ENCODE measurements around the gene SPRR5.

The SPRR5 gene, protein sequence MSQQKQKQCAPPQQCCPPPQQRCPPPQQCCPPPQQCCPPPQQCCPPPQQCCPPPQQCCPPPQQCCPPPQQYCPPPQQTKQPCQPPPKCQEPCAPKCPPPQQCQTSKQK

DNA sequence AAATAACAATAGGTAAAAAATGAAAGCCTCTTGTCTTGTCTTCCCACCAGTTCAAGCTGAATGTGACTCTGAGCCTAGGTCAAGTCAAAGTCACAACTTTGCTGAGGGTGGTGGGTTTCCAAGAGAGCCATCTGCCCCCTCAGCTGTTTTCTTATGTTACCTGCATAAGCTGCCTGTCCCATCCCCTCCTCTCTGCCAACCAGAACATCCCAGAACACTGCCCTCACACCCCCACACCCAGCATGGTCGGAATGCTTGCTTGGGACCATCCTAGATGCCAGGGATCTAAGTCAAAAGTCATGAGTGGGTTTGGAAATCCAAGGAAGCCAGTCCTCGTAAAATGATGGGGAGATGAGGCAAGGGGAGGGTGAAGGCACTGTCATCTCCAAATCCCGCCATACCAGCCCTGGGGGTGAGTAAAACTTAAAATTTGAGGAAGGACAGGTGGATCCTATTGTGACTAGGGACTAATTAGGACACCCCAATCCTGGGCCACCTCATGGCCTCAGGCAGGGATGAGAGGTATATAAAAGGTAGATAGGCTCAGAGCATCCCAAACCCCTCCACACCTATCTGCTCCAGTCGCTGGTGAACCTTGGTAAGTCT lies at the start of gene SPRR5:
TSS of gene SPRR5 (plus strand) at position 556 of the 606 bp plus-strand sequence. CDS start 1,349 bp downstream, outside the sequence.
- DNase-seq (ENCODE audit: low read depth), result no peak

DNA sequence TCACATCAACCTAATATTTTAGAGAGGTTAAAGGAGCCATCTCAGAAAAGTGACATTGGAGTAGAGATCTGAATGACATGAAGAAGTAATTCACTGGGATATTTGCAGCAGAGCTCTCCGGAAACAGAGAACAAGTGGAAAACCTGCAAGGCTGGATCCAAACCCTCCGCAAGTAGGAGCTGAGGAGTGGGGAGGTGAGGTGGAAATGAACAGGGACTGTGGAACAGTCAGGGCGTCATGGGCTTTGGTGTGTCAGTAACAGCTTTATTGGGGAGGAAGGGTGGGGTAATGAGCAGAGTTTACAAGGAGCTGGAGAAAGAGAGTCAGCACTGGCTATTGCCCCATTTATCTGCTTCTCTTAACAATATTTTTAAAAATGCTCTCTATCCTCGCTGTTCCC lies 48.0 kb upstream of the SPRR5 start:
- DNase-seq (ENCODE audit: low read depth), result no peak

DNA sequence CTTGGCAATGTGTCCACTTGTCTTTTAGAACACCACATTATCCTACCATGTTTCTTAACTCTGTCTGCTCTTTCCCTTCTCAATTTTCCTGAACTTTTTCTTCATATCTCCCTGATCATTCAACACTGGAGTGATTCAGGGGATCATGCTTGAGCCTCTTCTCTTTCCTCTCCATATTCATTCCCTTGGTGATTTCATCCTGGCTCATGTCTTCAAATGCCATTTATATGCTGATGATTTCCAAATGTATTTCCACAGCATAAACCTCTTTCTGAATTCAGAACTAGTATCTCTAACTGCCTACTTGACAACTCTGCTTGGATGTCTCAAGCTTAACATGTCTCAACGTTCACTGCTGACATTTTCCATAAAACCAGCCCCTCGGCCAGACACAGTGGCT lies 47.1 kb upstream of the SPRR5 start:
- DNase-seq (ENCODE audit: low read depth), result no peak

DNA sequence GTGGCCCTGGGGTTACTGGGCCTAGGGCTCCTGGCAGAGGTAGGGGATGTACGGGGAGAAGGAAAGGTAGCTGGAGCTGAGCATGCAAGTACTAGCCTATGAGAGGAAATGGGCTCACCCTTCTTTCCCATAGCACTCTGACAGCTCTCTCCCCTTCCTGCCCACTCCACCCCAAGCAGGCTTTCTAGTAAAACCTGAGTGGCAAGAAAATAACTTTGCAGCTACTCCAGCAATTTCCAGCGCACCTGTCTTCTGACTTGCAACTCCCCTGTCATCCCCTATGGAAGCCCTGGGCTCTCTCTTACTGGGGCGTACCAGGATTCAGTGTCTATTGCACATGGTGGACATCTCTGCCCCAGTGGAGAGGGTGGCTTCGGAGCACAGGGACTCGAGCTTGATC lies 45.4 kb upstream of the SPRR5 start:
- no peak for DNase-seq (ENCODE audit: low read depth)

DNA sequence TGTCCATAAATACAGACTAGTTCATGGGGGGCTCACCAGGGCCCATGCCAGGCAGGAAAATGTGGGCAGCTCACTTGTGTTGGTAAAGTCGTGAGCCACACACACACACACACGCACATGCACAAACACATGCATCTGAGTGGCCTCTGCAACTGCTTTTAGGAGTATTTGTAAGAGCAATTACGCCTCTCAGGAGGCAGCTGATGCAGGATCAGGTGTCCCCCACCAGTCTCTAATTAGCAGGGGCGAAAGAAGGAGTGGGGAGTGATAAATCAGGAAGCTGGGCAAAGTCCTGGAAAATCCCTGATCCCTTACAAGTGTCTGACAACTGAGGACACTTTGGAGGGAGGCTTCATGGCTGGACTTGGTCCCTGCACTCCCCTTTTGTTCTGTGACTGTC lies 44.4 kb upstream of the SPRR5 start:
- no peak for DNase-seq (ENCODE audit: low read depth)

DNA sequence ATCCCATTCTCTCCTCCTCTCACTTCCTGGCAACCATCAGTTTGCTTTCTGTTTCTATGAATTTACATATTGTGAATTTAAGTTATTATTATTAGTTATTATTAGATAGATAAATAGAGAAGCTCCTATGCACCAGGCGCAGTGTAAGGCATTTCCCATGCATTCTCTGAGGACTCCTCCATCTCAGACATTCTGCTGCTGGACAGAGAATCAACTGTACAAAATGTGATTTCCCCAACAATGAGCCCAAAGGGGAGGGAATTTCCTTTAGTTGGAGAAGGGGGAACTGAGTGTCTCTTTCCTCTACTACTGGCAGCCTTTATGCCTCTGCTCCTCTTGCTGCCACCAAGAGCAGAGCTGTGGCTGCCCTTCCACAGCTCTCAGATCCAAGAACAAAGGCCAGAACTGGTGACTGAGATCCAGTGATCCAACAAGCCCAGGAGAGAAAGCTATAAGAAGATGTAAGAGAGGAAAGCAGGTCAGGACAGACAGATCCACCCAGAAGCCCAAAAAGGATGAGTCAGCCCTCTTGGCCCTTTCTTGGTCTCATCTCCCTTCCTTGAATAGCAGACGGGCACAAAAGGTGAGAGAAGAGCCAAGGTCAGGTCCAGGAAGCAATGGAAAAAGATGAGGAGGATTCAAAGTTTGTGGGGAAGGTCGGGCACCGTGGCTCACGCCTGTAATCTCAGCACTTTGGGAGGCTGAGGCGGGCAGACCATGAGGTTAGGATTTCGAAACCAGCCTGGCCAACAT lies 42.1 kb upstream of the SPRR5 start:
- DNase-seq (ENCODE audit: low read depth), result no peak

DNA sequence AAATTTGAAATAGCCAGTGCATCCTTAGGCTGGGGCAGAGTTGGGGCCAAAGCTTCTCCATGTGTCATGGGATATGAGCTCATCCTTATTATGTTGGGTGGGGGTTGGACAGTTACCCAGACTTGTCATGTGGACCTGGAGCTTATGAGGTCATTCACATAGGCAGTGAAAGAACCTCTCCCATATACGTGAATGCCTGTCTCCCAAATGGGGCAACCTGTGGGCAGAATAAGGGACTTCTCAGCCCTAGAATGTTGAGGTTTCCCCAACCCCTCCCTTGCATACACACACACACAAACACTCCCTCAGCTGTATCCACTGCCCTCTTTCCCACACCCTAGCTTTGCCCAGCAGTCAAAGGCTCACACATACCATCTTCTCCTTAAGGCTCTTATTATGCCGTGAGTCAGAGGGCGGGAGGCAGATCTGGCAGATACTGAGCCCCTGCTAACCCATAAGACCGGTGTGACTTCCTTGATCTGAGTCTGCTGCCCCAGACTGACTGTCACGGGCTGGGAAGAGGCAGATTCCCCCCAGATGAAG lies 40.9 kb upstream of the SPRR5 start:
- no peak for DNase-seq (ENCODE audit: low read depth)

DNA sequence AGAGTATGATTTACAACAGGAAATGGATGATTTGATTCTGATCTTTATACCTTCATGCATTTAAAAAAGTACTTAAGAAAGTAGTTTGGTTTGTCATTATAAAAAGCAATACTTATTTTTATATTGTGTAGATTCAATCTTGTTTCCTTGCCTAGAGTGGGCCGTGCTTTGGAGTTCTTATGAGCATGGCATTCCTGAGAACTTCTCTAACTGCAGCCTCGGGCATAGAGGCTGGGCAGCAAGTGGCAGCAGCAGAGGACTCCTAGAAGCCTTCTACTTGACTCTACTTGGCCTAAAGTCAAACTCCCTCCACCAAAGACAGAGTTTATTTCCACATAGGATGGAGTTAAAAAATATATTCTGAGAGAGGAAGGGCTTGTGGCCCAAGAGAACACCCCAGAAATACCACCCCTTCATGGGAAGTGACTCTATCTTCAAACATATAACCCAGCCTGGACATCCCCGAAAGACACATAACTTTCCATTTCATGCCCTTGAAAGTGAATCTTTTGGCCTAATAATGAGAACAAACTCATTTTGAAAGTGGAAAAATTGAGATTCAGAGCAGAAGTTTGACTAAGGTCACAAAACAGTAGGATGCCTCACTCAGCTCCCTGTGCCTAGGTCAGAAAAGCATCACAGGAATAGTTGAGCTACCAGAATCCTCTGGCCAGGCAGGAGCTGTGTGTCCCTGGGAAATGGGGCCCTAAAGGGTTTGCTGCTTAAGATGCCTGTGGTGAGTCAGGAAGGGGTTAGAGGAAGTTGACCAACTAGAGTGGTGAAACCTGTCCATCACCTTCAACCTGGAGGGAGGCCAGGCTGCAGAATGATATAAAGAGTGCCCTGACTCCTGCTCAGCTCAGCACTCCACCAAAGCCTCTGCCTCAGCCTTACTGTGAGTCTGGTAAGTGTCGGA lies 39.1 kb upstream of the SPRR5 start, which contains the start of gene IVL:
TSS of gene IVL (plus strand) at position 861 of the 916 bp plus-strand sequence. CDS start 1,252 bp downstream, outside the sequence.
- DNase-seq (ENCODE audit: low read depth), result no peak

DNA sequence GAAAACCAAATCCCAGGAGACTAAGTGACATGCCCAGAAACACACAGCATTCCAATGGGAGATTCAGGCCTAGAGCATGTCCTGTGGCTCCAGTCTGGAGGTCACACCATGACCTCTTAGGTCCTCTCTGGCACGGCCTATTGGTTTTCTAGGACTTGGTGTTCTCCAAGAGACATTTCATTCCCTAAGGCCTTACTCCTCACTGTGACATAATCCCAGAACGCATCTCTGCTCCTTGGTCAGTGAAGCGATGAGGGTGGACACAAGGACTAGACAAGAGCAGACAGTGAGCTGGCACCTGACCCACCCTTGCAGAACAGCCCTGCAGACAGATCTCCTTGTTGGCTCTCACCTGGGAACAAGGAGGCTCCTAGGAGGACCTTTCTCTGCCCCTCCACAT lies 37.8 kb upstream of the SPRR5 start:
- DNase-seq (ENCODE audit: low read depth), result no peak

DNA sequence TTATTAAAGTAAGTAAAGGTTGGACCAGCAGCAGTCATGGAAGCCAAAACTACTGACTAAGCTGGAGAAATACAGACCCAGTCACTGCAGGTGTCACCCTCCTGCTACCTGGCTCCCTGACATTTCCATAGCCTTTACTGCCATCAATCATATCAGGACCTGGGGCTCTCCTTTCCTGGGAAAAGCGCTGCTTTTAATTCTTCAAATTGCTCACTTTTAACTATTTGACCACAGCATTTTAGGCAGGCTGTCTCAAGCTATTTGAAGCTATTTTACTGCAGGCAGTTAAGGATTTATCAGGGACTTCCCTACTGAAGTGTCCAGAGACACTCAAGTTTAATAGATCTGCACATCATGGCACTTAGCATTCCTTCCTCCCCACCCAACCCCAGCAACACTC lies 34.5 kb upstream of the SPRR5 start:
- DNase-seq (ENCODE audit: low read depth), result no peak

DNA sequence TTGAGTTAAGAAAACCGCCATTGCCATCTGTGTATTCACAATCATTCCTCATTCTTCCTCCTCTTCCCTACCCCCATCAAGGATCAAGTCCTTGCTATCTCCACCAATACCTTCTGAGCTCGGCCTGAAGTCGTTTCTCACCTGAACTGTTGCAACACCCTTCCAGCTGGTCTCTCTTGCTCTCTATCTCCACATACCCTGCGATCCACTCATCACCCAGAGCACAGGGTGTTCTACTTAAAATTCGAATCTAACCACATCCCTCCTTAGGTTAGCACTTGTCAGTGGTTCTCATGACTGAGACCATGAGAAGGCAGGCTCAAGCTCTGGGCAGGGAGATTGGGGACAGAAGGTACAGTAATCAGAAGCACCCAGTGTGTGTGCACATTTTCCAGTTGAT lies 34.1 kb upstream of the SPRR5 start:
- DNase-seq (ENCODE audit: low read depth), result no peak

DNA sequence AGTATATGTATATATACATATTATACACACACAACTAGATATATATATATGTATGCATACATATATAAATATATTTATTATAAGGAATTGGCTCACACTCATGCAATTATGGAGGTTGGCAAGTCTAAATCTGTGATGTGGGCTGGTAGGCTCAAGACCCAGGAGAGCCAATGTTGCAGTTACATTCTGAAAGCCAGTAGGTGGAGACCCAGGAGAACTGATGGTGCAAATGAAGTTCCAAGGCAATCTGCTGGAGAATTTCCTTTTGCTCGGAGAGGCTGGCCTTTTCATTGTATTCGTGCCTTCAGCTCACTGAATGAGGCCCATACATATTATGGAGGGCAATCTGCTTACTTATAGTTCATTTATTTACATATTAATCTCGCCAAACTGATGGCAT lies 29.2 kb upstream of the SPRR5 start:
- no peak for DNase-seq (ENCODE audit: low read depth)

DNA sequence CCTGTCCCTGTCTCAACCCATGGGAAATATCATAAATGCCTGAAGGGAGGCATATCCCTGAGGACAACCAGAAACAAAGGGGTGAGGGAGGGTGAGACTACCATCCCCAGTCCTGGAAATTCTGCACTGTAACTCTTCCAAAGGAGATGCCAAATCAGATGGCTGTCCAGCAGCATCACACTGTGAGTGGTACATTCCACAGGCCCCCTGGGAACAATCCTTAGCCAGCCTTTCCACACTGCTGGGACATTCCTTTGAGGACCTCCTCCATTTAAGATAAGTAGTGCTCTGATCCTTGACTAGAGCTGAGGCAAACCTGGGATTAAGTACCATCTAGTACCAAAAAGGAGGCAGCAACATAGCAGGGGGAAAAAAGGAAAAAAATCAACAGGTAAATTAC lies 27.9 kb upstream of the SPRR5 start:
- DNase-seq (ENCODE audit: low read depth), result no peak

DNA sequence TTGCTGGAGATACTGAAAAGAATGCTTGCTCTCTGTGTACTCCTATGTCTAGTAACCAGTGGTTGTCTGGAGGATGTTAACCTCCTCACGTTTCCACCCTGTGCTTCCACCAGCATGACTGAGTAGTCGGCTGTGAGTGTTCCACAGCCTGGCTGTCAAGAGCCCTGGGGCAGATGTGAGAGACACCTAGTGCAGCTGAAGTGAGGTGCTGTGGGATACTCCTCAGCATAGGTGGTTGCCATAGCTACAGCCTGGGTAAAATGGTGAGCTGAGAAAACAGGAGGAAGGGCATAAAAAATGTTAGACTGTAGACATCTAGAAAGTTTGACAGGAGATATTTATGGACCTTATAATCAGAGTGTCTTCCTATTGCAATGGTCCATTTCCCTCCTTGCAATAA lies 22.8 kb upstream of the SPRR5 start:
- no peak for DNase-seq (ENCODE audit: low read depth)

DNA sequence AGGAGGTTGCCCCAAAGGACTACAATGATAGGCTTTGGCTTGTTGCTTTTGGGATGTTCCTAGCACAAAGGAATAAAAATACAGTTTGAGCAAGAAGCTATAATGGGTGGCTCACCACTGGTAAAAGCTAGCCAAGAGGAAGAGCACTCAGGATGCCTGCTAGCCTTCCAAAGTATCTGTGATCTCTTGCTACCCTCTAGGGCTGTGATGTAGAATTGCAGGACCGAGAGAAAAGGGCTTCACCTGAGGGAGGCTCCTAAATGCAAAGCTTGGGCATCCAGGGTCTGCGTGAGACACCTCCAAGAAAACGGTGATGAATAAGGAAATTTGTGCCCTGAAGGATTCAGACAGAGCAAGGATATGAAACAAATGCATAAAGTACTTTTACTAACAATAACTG lies 20.9 kb upstream of the SPRR5 start:
- DNase-seq (ENCODE audit: low read depth), result no peak

DNA sequence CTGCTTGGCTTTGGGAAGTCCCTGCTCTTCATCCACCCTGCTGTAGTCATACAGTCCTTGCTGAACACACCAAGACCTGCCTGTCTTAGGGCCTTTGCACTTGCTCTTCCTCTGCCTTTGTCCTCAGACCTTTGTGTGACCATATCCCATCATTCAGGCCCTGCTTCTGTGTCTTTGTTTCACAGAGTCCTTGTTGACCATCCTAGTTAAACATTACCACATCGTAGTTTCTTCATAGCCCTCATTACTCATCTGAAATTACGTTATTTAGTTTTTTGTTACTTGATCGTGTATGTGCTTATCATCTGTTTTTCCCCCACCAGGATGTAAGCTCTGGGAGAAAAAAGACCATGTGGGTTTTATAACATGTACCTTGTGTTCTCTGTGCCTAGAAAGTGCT lies 18.3 kb upstream of the SPRR5 start:
- no peak for DNase-seq (ENCODE audit: low read depth)

DNA sequence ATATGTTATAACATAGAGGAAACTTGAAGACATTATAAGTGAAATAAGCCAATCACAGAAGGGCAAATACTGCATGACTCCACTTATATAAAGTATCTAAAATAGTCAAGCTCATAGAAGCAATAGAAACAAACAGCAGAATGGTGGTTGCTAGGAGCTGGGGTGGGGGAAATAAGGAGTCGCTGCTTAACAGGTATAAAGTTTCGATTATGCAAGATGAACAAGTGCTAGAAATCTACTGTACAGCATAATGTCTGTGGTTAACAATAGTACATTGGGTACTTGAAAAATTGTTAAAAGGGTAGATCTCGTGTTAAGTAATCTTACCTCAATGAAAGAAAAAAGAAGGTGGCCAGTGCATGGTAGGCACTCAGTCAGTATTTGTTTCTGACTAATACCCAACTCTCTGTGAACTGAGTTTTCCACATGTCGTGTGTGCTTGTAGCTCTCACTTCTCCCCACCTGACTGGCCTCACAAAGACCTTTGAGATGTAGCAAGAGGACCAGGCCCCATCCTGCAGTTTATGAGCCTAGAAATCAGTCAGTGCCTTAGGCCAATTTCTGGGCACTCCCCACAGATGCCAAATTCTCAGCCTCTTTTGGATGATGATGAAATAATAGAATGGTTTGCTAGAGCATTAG lies 14.7 kb upstream of the SPRR5 start:
- no peak for DNase-seq (ENCODE audit: low read depth)

DNA sequence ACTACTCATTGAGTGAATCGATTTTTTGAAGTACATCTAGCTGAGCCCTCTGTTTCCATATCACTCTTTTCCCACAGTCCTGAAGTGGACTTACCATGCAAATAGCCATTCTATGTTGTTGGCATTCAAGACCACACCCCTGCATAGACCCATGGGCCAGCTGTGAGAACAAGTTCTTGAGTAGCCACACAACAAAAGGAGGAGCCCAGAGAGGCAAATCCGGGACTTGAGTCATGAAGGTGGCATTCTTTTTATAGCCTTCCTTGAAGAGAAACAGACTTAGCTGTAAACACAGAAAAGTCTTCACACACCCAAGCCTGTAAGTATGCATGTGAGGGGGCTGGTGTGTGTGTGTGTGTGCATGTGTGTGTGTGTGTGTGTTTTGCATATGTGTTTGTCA lies 13.8 kb upstream of the SPRR5 start:
- DNase-seq (ENCODE audit: low read depth), result no peak

DNA sequence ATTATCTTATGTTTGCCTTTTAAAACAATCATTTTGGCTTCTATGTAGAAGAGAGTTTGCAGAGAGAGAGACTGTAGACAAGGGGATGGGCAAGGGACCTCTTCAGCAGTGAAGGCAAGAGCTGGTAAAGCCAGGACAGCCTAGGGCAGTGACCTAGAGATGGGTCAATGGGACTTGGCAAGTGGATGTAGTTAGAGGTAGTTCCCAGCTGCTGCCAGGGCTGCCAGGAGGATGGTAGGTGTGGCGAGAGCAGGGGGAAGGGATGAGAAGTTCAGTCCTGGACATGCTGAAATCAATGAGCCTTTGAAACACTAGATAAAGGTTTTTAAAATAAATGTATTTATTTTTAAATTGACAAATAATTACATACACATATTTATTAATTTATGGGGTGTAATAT lies 6.4 kb upstream of the SPRR5 start:
- DNase-seq (ENCODE audit: low read depth), result no peak

DNA sequence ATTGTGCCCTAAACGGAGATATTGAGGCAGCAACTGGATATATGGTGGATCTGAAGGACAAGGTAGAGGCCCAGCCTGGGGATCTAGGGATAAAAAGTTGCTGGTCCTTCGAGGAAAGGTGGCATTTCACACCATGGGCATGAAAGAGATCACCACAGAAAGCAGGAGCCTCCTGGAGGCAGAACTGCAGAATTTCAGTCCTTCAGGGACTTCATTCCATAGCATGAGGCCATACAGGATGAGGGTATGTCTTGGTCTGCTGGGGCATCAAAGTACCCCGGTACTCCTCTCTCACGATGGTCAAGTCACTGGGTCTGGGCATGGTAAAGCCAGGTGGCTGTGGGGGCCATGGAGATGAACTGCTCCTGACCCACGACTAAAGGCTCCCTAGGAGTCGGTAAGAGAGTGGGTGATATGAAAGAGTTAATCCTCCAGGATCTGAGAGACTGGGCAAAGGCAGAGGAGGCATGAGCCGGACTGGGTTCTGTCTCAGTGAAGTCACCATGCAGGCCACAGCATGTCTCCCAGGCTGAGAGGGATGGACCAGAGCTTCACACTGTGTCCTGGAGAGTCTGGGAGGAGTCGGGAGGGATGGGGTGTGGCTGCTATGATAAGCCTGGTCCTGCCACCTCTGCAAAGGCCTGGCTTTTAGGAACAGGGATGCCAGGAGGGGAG lies 5.8 kb upstream of the SPRR5 start:
- no peak for DNase-seq (ENCODE audit: low read depth)

DNA sequence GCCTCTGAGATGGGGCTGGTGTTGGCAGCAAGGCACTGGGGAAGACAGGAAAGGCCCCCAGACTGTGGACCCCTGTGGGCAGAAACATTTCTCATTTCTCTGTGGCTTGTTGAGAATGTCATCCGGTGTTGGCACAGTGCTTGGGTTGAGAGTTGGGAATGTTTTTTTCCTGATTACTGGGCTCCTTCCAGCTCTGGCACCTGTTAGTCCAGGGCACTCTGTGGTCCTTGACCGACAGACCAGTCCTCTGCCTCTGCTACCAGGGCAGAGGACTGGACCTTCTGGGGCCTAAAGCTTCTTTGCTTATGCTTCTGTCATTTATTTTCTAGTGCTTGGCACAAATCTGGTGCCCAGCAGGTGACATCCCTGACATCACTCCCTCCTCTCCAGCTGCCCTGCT lies 4.8 kb upstream of the SPRR5 start:
- no peak for DNase-seq (ENCODE audit: low read depth)
